ENCODE data around the gene EXOC6B.

DNA sequence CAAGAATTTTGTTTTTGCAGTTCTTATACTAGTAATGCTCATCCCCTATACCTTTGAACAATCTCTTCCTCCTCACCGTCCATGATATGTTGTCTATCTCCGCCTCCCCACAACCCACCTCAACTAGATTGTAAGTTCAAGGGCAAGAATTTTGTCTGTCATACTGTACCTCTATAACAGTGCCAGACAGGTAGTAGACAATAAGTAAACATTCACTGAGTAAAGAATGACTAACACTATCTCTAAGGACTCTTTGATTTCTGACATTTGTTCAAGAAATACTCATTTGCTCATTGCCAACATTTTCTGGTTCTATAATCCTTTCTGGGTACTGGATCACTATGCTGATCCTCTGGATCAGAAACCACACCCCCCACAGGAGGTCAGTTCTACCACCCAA, 82.4 kb downstream of the EXOC6B start:
- TF ChIP-seq, protein P1, sequence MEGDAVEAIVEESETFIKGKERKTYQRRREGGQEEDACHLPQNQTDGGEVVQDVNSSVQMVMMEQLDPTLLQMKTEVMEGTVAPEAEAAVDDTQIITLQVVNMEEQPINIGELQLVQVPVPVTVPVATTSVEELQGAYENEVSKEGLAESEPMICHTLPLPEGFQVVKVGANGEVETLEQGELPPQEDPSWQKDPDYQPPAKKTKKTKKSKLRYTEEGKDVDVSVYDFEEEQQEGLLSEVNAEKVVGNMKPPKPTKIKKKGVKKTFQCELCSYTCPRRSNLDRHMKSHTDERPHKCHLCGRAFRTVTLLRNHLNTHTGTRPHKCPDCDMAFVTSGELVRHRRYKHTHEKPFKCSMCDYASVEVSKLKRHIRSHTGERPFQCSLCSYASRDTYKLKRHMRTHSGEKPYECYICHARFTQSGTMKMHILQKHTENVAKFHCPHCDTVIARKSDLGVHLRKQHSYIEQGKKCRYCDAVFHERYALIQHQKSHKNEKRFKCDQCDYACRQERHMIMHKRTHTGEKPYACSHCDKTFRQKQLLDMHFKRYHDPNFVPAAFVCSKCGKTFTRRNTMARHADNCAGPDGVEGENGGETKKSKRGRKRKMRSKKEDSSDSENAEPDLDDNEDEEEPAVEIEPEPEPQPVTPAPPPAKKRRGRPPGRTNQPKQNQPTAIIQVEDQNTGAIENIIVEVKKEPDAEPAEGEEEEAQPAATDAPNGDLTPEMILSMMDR (IDR thresholded peaks at IDR 0.05) = no peak
- no peak for TF ChIP-seq POLR2AphosphoS5 (IDR thresholded peaks at IDR 0.05)
- TF ChIP-seq POLR2A (IDR thresholded peaks at IDR 0.05) = no peak
